Hematopoietic multipotent progenitor cell treated with erythropoietin and hydrocortisone succinate and interleukin-3 and kit ligand, for 6 days (in vitro differentiated cells): ENCODE data around the gene RHOA.
"Not testable (repeated sequence)": the region's sequence is repeated elsewhere in the genome, so short reads cannot be mapped to it uniquely, and the experiment has no call there.

Experiments used
- DNase-seq: peaks from one replicate; pipeline ENCODE4 v3.0.0-alpha.2; 2015

The RHOA gene

GRCh38 chr3:49410846-49411534 is 786 bp downstream of the RHOA start:
- peak; percentile 67 for DNase-seq

GRCh38 chr3:49410066-49410845 is 1.5 kb downstream of the RHOA start:
- no peak for DNase-seq

GRCh38 chr3:49406571-49407565 is 4.9 kb downstream of the RHOA start:
- peak; percentile 33 for DNase-seq

GRCh38 chr3:49405570-49405969 is 6.2 kb downstream of the RHOA start:
- DNase-seq: not testable (repeated sequence)

- no peak for DNase-seq
These were observed 7.9 kb downstream of the RHOA start for GRCh38 chr3:49403891-49404290.

- no peak for DNase-seq
These were observed 10.0 kb downstream of the RHOA start for GRCh38 chr3:49401766-49402165.

- DNase-seq: no peak
These were observed 12.3 kb downstream of the RHOA start for GRCh38 chr3:49399461-49399860.

- peak; percentile 92 for DNase-seq
These were observed 14.3 kb downstream of the RHOA start for GRCh38 chr3:49397470-49397869.

- DNase-seq: not testable (repeated sequence)
These were observed 20.5 kb downstream of the RHOA start for GRCh38 chr3:49391310-49391709.

GRCh38 chr3:49389297-49389696 is 22.5 kb downstream of the RHOA start:
- no peak for DNase-seq

GRCh38 chr3:49388289-49388820 is 23.4 kb downstream of the RHOA start:
- DNase-seq: no peak

GRCh38 chr3:49387721-49388120 is 24.1 kb downstream of the RHOA start:
- DNase-seq: no peak

GRCh38 chr3:49386056-49386756 is 25.6 kb downstream of the RHOA start:
- DNase-seq: peak; percentile 29

- no peak for DNase-seq
These were observed 26.2 kb downstream of the RHOA start for GRCh38 chr3:49385617-49386016.

GRCh38 chr3:49383387-49383786 is 28.4 kb downstream of the RHOA start:
- no peak for DNase-seq

GRCh38 chr3:49378249-49378895 is 33.4 kb downstream of the RHOA start:
- no peak for DNase-seq

GRCh38 chr3:49377483-49377882 is 34.3 kb downstream of the RHOA start:
- no peak for DNase-seq

GRCh38 chr3:49371946-49372345 is 39.8 kb downstream of the RHOA start:
- no peak for DNase-seq

- no peak for DNase-seq
These were observed 41.0 kb downstream of the RHOA start for GRCh38 chr3:49370585-49371290.

GRCh38 chr3:49362561-49362960 is 49.2 kb downstream of the RHOA start:
- no peak for DNase-seq

- peak; percentile 75 for DNase-seq
These were observed 52.2 kb downstream of the RHOA start for GRCh38 chr3:49359623-49360022.
